Loucy (cell line): ENCODE results near the gene PRSS57.

Experiments
- H2AFZ ChIP-seq: fragments of 200-600 bp; sonication (generic); 2 replicates; pipeline ENCODE4 v1.6.0; 2016; ENCODE audit warnings: antibody characterized with exemption, mild to moderate bottlenecking, low read length, moderate library complexity
- H3F3A ChIP-seq: fragments of 200-600 bp; 2 replicates; pipeline ENCODE4 v1.6.0; 2016; ENCODE audit warnings: antibody characterized with exemption, low read depth, mild to moderate bottlenecking
- H3K27me3 ChIP-seq: fragments of 200-600 bp; sonication (generic); 2 replicates; pipeline ENCODE4 v1.6.1; 2014; ENCODE audit warnings: low read length, mild to moderate bottlenecking; ENCODE audit not compliant: insufficient read depth, poor library complexity, severe bottlenecking
- H3K36me3 ChIP-seq: fragments of 200-600 bp; sonication (generic); 2 replicates; pipeline ENCODE4 v1.6.1; 2016; ENCODE audit warnings: low read length; ENCODE audit not compliant: insufficient read depth
- H3K4me1 ChIP-seq: fragments of 200-600 bp; sonication (generic); 2 replicates; pipeline ENCODE4 v1.5.1; 2014; ENCODE audit warnings: low read length, mild to moderate bottlenecking; ENCODE audit not compliant: insufficient read depth, poor library complexity, severe bottlenecking
- H3K4me2 ChIP-seq: fragments of 200-600 bp; sonication (generic); 2 replicates; pipeline ENCODE4 v1.6.0; 2014; ENCODE audit warnings: antibody characterized with exemption, low read length, low read depth, mild to moderate bottlenecking; ENCODE audit not compliant: poor library complexity, severe bottlenecking
- H3K4me3 ChIP-seq: fragments of 200-600 bp; sonication (generic); 2 replicates; pipeline ENCODE4 v1.5.1; 2014; ENCODE audit warnings: low read length, mild to moderate bottlenecking, mixed read lengths; ENCODE audit not compliant: poor library complexity, severe bottlenecking
- H3K79me2 ChIP-seq: fragments of 200-600 bp; sonication (generic); 2 replicates; pipeline ENCODE4 v1.6.1; 2014; ENCODE audit warnings: low read length; ENCODE audit not compliant: insufficient read depth
- H3K9ac ChIP-seq: fragments of 200-600 bp; sonication (generic); 2 replicates; pipeline ENCODE4 v1.6.0; 2014; ENCODE audit warnings: mild to moderate bottlenecking, low read depth, low read length, moderate library complexity; ENCODE audit not compliant: poor library complexity, severe bottlenecking
- H3K9me2 ChIP-seq: fragments of 200-600 bp; sonication (generic); replicated peaks from 2 replicates; pipeline ENCODE4 v1.6.1; 2016; ENCODE audit warnings: low read depth, low read length, mixed read lengths
- H3K9me3 ChIP-seq: fragments of 200-600 bp; sonication (generic); 2 replicates; pipeline ENCODE4 v1.6.1; 2014; ENCODE audit warnings: mild to moderate bottlenecking, antibody characterized with exemption, low read length, low read depth; ENCODE audit not compliant: insufficient read depth
- H4K20me1 ChIP-seq: fragments of 200-600 bp; sonication (generic); 2 replicates; pipeline ENCODE4 v1.6.0; 2014; ENCODE audit warnings: antibody characterized with exemption, low read length, mild to moderate bottlenecking; ENCODE audit not compliant: insufficient read depth, poor library complexity, severe bottlenecking
- EZH2phosphoT487 ChIP-seq: fragments of 200-600 bp; IDR thresholded peaks from 2 replicates; pipeline ENCODE4 v1.6.1; 2018; ENCODE audit warnings: antibody characterized with exemption, mild to moderate bottlenecking, moderate library complexity, borderline replicate concordance
- TF ChIP-seq, protein P1 (sequence below): fragments of 200-600 bp; sonication (generic); conservative IDR thresholded peaks from 2 replicates; pipeline ENCODE4 v1.5.1; 2014; ENCODE audit warnings: mild to moderate bottlenecking, antibody characterized with exemption, low read length

The PRSS57 gene

GRCh38 chr19:680287-681028, 14.8 kb downstream of the PRSS57 start:
- H3K4me3 ChIP-seq = peak overlapping the region; percentile 85
- peak overlapping the region; percentile 96 for H2AFZ ChIP-seq

GRCh38 chr19:679418-680286, 15.6 kb downstream of the PRSS57 start:
- Histone ChIP-seq H3K27me3 (no peaks in the 10 kb centered on the region), H4K20me1 (no peaks in the 10 kb centered on the region), H3K4me3 (peak overlapping the region; percentile 85), H3K9ac (peak overlapping the region; percentile 77), H2AFZ (peak overlapping the region; percentile 84; the same call in 1 of the 2 replicates), H3K36me3 (no peaks in the 10 kb centered on the region), H3K9me2 (no peaks in the 10 kb centered on the region), H3K79me2 (peaks cover 7% of the 10 kb centered on the region; the same call in 1 of the 2 replicates), H3K4me2 (peak overlapping the region; percentile 69), H3K4me1 (peaks cover 15% of the 10 kb centered on the region), H3F3A (no peaks in the 10 kb centered on the region), H3K9me3 (no peaks in the 10 kb centered on the region)
- TF ChIP-seq, protein P1, sequence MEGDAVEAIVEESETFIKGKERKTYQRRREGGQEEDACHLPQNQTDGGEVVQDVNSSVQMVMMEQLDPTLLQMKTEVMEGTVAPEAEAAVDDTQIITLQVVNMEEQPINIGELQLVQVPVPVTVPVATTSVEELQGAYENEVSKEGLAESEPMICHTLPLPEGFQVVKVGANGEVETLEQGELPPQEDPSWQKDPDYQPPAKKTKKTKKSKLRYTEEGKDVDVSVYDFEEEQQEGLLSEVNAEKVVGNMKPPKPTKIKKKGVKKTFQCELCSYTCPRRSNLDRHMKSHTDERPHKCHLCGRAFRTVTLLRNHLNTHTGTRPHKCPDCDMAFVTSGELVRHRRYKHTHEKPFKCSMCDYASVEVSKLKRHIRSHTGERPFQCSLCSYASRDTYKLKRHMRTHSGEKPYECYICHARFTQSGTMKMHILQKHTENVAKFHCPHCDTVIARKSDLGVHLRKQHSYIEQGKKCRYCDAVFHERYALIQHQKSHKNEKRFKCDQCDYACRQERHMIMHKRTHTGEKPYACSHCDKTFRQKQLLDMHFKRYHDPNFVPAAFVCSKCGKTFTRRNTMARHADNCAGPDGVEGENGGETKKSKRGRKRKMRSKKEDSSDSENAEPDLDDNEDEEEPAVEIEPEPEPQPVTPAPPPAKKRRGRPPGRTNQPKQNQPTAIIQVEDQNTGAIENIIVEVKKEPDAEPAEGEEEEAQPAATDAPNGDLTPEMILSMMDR = no peak
- no peak for TF ChIP-seq EZH2phosphoT487

More at GRCh38 chr19:680287-681028, 14.8 kb downstream of the PRSS57 start:
- Histone ChIP-seq H3K9me3 (no peaks in the 10 kb centered on the region), H3F3A (no peaks in the 10 kb centered on the region), H3K4me2 (peak overlapping the region; percentile 69), H3K4me1 (peaks cover 15% of the 10 kb centered on the region), H3K27me3 (no peaks in the 10 kb centered on the region), H4K20me1 (no peaks in the 10 kb centered on the region), H3K36me3 (no peaks in the 10 kb centered on the region), H3K9ac (peak overlapping the region; percentile 77), H3K9me2 (no peaks in the 10 kb centered on the region), H3K79me2 (peaks cover 7% of the 10 kb centered on the region; the same call in 1 of the 2 replicates)
- no peak for TF ChIP-seq EZH2phosphoT487
- TF ChIP-seq, protein P1 = peak; percentile 43

DNA sequence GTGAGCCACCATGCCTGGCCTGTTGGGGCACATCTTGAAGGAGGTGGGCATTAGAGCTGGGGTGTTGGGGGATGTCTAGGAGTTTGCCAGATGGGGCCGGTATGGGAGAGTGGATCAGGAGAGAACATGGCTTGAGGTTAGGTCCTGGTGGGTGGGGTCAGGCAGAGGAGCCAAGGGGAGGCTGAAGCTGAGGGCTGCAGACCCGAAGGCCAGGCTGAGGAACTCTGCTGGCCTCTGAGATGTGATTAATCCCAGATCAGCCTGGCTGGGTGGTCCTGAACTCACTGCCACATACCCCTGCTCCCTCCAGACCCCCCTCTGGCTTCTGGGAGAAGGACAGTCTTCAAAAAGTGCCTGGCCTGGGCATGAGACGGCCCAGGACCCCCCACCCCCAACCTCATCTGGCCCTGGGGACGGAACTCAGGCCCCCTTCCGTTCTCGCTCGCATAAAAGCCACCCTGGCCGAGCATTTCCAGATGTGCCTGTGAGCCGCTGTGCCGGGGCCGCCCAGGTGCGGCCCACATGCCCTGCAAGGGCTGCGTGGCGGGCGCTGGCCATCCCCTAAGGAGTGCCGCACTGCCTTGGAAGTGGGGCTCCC, 16.4 kb downstream of the PRSS57 start:
- Histone ChIP-seq H3K4me2 (peak overlapping the region; percentile 69), H3K27me3 (no peaks in the 10 kb centered on the region), H3K9me3 (no peaks in the 10 kb centered on the region), H3K79me2 (peaks cover 7% of the 10 kb centered on the region; the same call in 1 of the 2 replicates), H2AFZ (no peak overlapping the region), H3K9me2 (no peaks in the 10 kb centered on the region), H3K9ac (peak overlapping the region; percentile 77), H3K4me3 (peak overlapping the region; percentile 85), H3F3A (no peaks in the 10 kb centered on the region), H3K4me1 (peaks cover 15% of the 10 kb centered on the region), H4K20me1 (no peaks in the 10 kb centered on the region), H3K36me3 (no peaks in the 10 kb centered on the region)
- TF ChIP-seq, protein P1 = no peak
- TF ChIP-seq EZH2phosphoT487 = no peak
